Activated CD8-positive, alpha-beta memory T cell treated with anti-CD3 and anti-CD28 coated beads, Interleukin-2, amount 50 U/mL, for 48 hours (primary cell): ENCODE data around the gene FADS6.
"Not testable (repeated sequence)": the region's sequence is repeated elsewhere in the genome, so short reads cannot be mapped to it uniquely, and the experiment has no call there.

Experiments used
- DNase-seq: peaks from one replicate; pipeline ENCODE4 v3.0.0-alpha.2; 2020

Gene FADS6

DNA sequence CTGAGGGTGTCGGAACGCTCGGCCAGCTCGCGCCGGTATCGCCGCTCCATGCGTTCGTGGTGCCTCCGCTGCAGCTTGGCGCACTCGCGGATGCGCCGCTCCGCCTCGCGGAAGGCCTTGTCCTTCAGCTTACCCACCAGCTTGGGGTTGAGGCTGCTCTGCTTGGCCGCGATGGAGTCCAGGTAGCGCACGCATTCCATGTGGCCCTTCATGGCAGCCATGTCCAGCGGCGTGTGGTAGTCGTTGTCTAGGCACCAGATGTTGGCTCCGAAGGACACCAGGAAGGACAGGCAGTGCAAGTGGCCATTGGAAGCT, 26.8 kb upstream of the FADS6 start:
- no peak for DNase-seq

DNA sequence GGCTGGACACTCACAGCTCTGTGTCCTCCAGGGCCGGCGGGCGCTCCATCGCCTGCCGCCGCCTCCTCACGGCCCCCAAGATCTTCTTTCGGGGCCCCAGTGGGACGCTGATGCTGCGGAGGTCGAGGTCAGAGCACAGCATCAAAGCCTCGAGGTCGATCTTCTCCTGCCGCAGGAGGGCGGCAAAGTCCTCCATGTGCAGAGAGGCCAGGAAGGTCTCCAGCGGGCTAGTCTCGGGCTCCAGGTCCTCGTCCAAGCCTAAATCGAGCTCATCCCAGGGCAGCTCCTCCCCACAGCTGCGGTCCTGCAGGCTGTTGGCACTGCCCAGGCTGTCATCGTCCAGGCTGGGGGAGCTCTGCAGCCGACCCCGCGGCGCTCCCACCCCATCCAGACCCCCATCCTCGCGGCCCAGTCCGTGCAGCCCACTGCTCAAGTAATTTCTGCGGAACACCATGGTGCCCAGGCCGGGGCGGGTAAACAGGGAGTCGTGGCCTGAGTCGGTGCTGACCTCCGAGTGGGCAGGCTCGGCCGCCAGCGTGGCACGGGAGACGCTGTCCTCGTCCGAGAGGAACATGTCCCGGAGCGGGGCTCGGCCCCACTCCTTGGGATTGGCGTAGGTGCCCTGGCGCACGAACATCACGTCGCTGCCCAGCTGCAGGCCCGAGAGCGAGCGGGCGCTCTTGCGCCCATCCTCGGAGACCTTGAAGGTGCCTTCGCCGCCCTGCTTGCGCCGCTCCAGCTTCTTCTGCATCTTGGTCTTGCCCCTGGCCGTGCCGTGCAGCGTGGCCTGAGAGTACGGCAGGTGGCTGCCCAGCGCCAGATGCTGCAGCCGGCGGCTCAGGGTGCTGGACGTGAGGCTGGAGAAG, 26.2 kb upstream of the FADS6 start:
- no peak for DNase-seq

DNA sequence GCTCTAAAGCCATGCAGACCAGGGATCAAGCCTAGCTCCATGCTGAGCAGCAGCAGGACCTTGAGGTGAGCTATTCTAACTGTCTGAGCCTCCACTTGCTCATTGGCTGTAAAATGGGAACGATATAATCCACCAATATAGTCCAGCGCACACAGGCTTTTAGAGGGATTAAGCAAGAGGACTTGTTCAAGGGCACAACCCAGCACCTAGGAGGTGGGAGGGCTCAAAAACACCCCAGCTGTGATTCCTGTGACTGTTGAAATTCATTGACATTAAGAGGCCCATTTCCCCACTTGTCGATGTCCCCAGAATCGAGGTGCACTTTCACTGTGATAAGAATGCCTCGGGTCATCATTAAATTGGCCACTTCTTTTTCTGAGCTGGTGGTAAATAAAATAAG, 25.5 kb upstream of the FADS6 start:
- no peak for DNase-seq

DNA sequence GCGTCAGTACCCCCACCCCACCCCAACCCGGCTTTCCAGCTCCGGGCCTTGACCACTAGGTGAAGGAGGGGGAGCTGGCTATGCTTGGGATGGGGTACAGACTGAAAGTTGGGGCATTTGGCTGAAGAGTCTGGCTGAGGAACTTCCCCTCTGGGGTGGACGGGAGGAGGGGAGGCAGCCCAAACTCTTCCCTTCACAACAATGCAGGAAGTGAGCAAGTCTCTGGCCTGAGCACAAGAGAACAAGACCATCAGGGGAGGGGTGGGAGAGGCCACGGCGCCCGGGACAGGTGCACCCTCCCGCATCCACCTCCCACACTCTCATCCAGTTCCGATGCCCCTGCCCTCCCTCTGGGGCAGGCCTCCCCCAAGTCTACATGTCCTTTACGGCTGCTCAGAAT, 24.0 kb upstream of the FADS6 start:
- no peak for DNase-seq

- no peak for DNase-seq
Measured at GRCh38 chr17:74916851-74917199, 23.4 kb upstream of the FADS6 start.

- DNase-seq, result no peak
Measured at GRCh38 chr17:74916136-74916850, 22.9 kb upstream of the FADS6 start.

DNA sequence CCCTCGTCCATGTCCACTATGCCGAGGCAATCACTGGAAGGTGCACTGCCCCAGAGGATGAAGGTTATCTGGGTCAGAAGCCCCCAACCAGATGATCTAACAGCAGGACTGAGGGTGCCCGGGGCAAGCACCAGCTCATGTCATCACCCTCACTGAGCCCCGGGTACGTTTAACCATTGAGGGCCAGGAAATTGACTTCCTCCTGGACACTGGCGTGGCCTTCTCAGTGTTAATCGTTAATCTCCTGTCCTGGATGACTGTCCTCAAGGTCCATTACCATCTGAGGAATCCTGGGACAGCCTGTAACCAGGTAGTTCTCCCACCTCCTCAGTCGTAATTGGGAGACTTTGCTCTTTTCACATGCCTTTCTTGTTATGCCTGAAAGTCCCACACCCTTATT, 18.0 kb upstream of the FADS6 start:
- DNase-seq, result not testable (repeated sequence)

- not testable (repeated sequence) for DNase-seq
Measured at GRCh38 chr17:74909097-74909496, 15.7 kb upstream of the FADS6 start.

DNA sequence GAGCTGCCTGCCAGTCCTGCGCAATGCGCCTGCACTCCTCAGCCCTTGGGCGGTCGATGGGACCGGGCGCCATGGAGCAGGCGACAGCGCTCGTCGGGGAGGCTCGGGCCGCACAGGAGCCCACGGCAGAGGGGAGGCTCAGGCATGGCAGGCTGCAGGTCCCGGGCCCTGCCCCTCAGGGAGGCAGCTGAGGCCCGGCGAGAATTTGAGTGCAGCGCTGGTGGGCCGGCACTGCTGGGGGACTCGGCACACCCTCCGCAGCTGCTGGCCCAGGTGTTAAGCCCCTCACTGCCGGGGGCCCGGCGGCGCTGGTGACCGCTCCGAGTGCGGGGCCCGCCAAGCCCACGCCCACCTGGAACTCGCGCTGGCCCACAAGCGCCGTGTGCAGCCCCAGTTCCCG, 13.6 kb upstream of the FADS6 start:
- DNase-seq, result no peak

DNA sequence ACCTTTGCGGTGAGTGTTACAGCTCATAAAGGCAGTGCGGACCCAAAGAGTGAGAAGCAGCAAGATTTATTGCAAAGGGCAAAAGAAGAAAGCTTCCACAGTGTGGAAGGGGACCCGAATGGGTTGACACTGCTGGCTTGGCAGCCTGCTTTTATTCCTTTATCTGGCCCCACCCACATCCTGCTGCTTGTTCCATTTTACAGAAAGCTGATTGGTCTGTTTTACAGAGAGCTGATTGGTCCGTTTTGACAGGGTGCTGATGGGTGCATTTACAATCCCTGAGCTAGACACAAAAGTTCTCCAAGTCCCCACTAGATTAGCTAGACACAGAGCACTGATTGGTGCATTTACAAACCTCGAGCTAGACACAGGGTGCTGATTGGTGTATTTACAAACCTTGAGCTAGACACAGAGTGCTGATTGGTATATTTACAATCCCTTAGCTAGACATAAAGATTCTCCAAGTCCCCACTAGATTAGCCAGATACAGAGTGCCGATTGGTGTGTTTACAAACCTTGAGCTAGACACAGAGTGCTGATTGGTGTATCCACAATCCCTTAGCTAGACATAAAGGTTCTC, 12.9 kb upstream of the FADS6 start:
- not testable (repeated sequence) for DNase-seq

DNA sequence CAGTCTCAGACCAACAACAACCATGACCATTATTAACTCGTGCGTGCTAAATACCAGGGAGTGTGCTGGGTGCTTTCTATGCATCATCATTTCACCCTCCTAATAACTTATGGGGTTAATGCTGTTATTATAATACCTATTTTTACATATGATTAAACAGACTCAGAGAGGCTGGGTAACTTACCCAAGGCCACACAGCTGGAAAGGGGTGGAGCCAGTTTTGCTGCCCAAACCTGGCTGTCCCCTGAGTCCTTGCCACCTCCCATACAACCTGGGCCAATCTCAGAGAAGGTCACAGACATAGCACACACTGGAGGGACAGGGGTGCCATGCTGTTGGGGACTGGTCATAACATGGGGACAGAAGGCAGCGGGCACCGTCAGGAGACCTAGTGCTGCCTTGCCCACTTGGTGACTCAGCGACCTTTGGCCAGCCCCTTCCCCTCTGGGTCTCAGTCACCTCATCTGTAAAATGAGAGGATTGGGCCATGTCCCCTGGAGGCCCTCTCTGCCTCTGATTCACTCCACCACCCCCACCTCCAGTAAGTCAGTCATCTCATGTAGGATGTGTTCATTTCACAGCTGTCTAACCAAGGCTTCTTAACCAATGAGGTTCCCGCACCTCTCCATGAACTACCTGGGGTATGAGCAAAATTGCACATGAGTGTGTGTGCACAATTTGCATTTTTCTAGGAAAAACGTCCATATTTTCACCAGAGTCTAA, 11.4 kb upstream of the FADS6 start:
- DNase-seq, result no peak

DNA sequence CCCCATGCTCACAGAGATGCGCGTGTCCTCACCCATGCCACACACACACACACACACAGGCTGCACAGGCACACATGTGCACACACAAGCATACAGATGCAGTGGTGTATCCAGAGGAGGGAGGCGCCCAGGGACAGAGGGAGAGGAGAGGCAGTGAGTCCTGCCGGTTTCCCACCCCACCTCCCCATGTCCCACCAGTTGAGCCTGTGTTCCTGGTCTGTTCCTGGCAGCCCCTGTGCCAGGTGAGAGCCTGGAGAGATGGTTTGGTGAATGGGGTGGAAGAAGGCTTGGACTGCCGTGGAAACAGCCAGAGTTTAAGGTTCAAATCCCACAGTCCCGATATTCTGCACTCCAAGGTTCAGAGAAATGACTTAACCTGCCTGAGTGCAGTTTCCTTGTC, 10.2 kb upstream of the FADS6 start:
- DNase-seq, result no peak

GRCh38 chr17:74903034-74903433, 9.6 kb upstream of the FADS6 start:
- no peak for DNase-seq

DNA sequence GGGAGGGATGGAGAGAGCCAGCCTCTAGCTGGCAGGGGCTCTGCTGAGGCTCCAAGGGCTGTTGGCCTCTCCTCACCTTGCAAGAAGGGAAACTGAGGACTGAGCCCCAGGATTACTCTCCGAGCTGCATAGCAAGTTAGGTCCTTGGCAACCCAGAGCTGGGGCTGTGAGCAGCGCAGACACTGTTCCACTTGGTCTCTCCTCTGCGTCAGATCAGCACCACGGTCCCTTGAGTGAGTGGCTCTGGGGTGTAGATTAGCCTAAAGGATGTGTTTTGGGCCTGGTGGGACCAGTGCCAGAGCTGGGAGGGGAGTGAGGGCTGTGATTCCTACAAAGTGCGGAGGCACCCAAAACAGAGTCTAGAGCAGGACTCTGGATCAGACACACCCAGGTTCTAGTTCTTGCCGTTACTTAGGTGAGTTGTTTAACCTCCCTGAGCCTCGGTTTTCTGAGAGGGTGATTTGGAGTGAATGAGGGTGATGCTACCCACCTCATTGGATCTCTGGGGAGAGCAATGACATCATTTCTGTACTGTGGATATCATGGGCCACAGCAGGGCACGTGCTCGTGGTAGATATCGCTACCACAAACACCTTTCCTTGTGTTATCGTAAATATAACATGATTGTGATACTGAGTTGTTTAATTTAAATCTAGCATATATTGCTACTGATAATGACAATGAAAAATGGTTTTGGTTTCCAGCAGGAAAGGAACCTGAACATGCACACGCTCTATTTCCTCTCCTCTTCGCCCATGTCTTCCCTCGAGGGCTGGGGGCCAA, 8.1 kb upstream of the FADS6 start:
- no peak for DNase-seq

DNA sequence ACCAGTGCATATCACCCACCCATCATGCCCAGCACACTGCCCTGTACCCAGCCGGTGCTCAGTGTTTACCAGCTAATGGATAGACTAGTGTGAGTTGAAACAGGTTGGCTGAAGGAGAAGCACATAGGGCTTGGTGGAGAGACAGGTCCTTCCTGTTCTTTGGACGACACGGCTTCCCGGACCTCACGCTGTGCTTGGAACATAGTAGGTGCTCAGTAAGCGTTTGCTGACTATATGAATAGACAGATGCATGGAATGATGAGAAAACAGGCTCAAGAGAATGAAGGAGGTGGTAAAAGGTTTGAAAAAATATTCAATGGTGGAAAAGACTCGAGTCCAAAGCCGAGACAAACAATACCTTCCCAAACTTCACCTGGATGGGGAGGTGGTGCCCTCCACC, 6.8 kb upstream of the FADS6 start:
- no peak for DNase-seq

GRCh38 chr17:74898376-74898946, 5.0 kb upstream of the FADS6 start:
- DNase-seq, result no peak

- DNase-seq, result no peak
Measured at GRCh38 chr17:74893936-74894671, 671 bp upstream of the FADS6 start.

GRCh38 chr17:74892013-74892841, 1.2 kb downstream of the FADS6 start:
- no peak for DNase-seq

DNA sequence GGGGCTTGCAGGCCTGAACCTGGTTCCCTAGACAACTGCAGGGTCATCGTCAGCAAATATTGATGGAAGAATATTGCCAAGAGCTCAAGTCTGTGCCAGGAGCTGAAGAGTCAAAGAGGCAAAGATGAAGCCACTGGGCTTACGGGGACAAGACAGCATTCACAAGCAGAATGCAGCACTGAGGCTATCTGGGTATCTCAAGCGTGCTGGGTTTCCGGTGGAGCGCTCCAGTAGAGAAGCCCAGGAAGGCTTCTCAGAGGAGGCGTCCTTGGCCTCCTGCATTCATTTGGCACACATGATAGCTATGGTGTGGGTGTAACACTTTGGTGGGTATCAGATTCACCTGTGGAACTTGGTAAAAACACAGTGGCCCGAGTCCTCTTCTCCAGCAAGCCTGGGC, 2.9 kb downstream of the FADS6 start:
- DNase-seq, result no peak

DNA sequence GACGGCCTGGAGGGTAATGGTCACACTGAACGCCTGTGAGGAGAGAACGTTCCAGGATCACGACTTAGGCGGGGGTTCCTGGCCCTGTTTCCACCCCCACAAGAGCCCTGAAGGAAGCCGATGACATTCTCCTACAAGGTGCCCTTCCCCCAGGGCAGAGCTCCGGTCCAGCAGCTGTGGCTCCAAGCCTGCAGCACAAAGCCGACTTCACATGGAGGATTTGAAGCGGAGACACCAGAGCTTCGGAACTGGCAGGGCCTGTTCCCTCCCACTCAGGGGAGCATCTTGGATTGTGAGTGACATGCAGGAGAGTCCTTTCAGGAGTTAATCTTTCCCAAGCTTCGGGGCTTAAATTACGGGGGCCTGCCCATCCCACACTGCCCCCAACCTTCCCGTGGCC, 5.0 kb downstream of the FADS6 start:
- no peak for DNase-seq

- DNase-seq, result no peak
Measured at GRCh38 chr17:74883241-74883745, 10.1 kb downstream of the FADS6 start.
